OCI-LY1 (cell line): ENCODE results near the gene POGK.

Experiments used
- H2AFZ ChIP-seq: fragments of 200-600 bp; sonication (generic), shearing (Covaris generic); 2 replicates; pipeline ENCODE4 v1.6.0; 2014; ENCODE audit warnings: antibody characterized with exemption, mild to moderate bottlenecking, low read length
- H3F3A ChIP-seq: fragments of 200-600 bp; sonication (generic), shearing (Covaris generic); 2 replicates; pipeline ENCODE4 v1.6.0; 2014; ENCODE audit warnings: mild to moderate bottlenecking, antibody characterized with exemption, low read length, moderate library complexity; ENCODE audit not compliant: insufficient read depth
- H3K27ac ChIP-seq: fragments of 200-600 bp; sonication (generic); 2 replicates; pipeline ENCODE4 v1.5.1; 2014; ENCODE audit warnings: low read length, mixed run types, mild to moderate bottlenecking, low read depth; ENCODE audit not compliant: poor library complexity, severe bottlenecking
- H3K27me3 ChIP-seq: fragments of 200-600 bp; sonication (generic); 2 replicates; pipeline ENCODE4 v1.6.0; 2014; ENCODE audit warnings: antibody characterized with exemption, mild to moderate bottlenecking, low read length, moderate library complexity; ENCODE audit not compliant: insufficient read depth
- H3K36me3 ChIP-seq: fragments of 200-600 bp; sonication (generic); 2 replicates; pipeline ENCODE4 v1.6.1; 2014; ENCODE audit warnings: mild to moderate bottlenecking, antibody characterized with exemption, low read length, moderate library complexity, mixed read lengths; ENCODE audit not compliant: insufficient read depth
- H3K4me1 ChIP-seq: fragments of 200-600 bp; sonication (generic); 2 replicates; pipeline ENCODE4 v1.5.1; 2014; ENCODE audit warnings: mild to moderate bottlenecking, low read length, moderate library complexity; ENCODE audit not compliant: insufficient read depth, severe bottlenecking
- H3K4me2 ChIP-seq: fragments of 200-600 bp; sonication (generic), shearing (Covaris generic); 2 replicates; pipeline ENCODE4 v1.6.1; 2014; ENCODE audit warnings: low read length
- H3K4me3 ChIP-seq: fragments of 200-600 bp; sonication (generic); 2 replicates; pipeline ENCODE4 v1.5.1; 2014; ENCODE audit warnings: low read length, low read depth, mild to moderate bottlenecking, mixed read lengths; ENCODE audit not compliant: poor library complexity, severe bottlenecking
- H3K79me2 ChIP-seq: fragments of 200-600 bp; shearing (Covaris generic); 2 replicates; pipeline ENCODE4 v1.6.1; 2016; ENCODE audit warnings: mixed run types, low read length, mixed read lengths; ENCODE audit not compliant: insufficient read depth
- H3K9ac ChIP-seq: fragments of 200-600 bp; sonication (generic), shearing (Covaris generic); 2 replicates; pipeline ENCODE4 v1.6.1; 2014; ENCODE audit warnings: mild to moderate bottlenecking, low read length, mixed read lengths
- H3K9me2 ChIP-seq: fragments of 200-600 bp; sonication (generic), shearing (Covaris generic); 2 replicates; pipeline ENCODE4 v1.6.1; 2014; ENCODE audit warnings: low read depth, mild to moderate bottlenecking, low read length, mixed read lengths
- H3K9me3 ChIP-seq: fragments of 200-600 bp; shearing (Covaris generic); 2 replicates; pipeline ENCODE4 v1.6.1; 2014; ENCODE audit warnings: low read length, mixed read lengths
- H4K20me1 ChIP-seq: fragments of 200-600 bp; sonication (generic), shearing (Covaris generic); 2 replicates; pipeline ENCODE4 v1.6.0; 2016; ENCODE audit warnings: mild to moderate bottlenecking, low read length; ENCODE audit not compliant: insufficient read depth
- CTCF ChIP-seq: fragments of 200-600 bp; sonication (generic), shearing (Covaris generic); IDR thresholded peaks from 2 replicates; pipeline ENCODE4 v1.5.1; 2017; ENCODE audit warnings: mild to moderate bottlenecking, antibody characterized with exemption, low read length, moderate library complexity, mixed read lengths
- EZH2 ChIP-seq: fragments of 200-600 bp; sonication (generic), shearing (Covaris generic); IDR thresholded peaks from 2 replicates; pipeline ENCODE4 v1.8.0; 2017; ENCODE audit warnings: borderline replicate concordance, mixed run types, mild to moderate bottlenecking, antibody characterized with exemption, low read length, moderate library complexity, mixed read lengths

The POGK gene

GRCh38 chr1:166843322-166843721, 4.0 kb downstream of the POGK start:
- TF ChIP-seq EZH2 (no peak), CTCF (no peak)
- Histone ChIP-seq H2AFZ (no peak overlapping the region), H3K9ac (no peak overlapping the region), H3K79me2 (no peaks in the 10 kb centered on the region), H3K9me2 (no peaks in the 10 kb centered on the region), H3F3A (no peaks in the 10 kb centered on the region), H3K4me3 (no peak overlapping the region), H3K27ac (no peak overlapping the region), H3K27me3 (no peaks in the 10 kb centered on the region), H4K20me1 (no peaks in the 10 kb centered on the region), H3K4me2 (no peak overlapping the region), H3K4me1 (peaks cover 22% of the 10 kb centered on the region), H3K36me3 (peaks cover 74% of the 10 kb centered on the region), H3K9me3 (no peaks in the 10 kb centered on the region)

DNA sequence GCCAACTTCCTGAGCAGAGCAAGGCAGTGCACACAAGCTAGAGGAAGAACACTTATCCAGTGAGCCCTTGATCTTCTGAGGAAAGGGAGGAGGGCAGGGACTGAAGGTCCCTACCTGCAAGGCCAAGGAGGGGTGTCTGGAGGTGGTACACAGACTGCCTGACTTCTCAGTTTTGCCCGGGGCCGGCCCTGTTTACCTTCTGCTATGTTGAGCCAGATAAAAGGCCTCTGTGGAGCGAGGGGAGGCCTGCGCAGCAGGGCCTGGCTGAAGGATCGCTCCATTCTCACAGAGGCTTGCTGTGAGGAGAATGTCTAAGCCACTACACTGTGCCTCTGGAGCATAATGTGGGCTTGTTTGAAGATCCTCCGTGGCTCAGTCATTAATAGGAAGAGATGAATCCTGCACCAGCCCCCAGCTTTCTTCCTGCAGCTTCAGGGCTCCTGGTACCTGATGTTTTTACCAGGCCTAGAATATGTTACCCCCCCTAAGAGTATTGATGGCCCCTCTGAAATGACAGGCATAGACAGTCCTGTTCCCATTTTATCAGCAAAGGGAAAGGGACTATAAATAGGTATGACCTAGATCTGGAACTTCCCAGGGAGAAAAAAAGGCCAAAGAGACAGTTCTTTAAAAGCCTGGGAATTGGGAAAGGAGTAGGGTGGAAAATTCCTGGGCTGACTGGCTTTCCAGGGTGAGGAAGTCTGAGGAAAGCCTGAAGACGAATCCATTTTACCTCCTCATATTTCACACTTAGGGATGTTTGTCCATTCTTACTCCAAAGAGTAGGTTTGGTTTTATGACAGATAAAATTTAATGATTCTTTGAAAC, 4.7 kb downstream of the POGK start:
- Histone ChIP-seq H3K9me2 (no peaks in the 10 kb centered on the region), H3K9me3 (no peaks in the 10 kb centered on the region), H3K4me1 (peaks cover 16% of the 10 kb centered on the region), H3K27me3 (no peaks in the 10 kb centered on the region), H3K4me2 (no peak overlapping the region), H3K4me3 (no peak overlapping the region), H3K9ac (no peak overlapping the region), H3K36me3 (peaks cover 80% of the 10 kb centered on the region), H3F3A (no peaks in the 10 kb centered on the region), H4K20me1 (no peaks in the 10 kb centered on the region), H3K27ac (no peak overlapping the region), H2AFZ (no peak overlapping the region), H3K79me2 (no peaks in the 10 kb centered on the region)
- TF ChIP-seq CTCF (no peak), EZH2 (no peak)

DNA sequence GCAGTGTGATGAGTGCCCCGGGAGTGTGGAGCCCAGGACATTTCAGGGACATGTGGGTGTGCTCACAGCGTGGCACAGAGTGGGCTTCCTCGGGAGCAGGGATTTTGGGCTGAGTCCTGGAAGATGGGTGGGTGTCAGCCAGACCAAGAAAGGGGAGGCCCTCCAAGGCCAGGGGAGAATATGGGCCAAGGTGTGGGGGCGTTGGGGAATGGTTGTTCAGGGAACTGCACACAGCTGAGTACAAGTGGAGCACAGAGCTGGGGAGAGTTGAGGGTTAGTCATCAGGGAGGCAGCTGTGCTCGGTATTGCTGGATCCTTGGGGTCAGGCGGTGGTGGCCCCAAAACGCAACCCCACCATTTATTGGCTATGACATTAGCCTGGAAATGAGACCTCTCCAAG, 5.5 kb downstream of the POGK start:
- no peaks in the 10 kb centered on the region for H3K79me2 ChIP-seq
- TF ChIP-seq EZH2 (no peak), CTCF (no peak)
- H3K9ac ChIP-seq = no peak overlapping the region
- no peaks in the 10 kb centered on the region for H3K9me3 ChIP-seq
- H3K4me2 ChIP-seq = no peak overlapping the region
- H3K36me3 ChIP-seq = peaks cover 88% of the 10 kb centered on the region
- H3F3A ChIP-seq = no peaks in the 10 kb centered on the region
- no peak overlapping the region for H2AFZ ChIP-seq
- no peak overlapping the region for H3K4me3 ChIP-seq
- no peaks in the 10 kb centered on the region for H3K27me3 ChIP-seq
- H3K9me2 ChIP-seq = no peaks in the 10 kb centered on the region
- H3K4me1 ChIP-seq = peaks cover 14% of the 10 kb centered on the region
- no peak overlapping the region for H3K27ac ChIP-seq
- H4K20me1 ChIP-seq = no peaks in the 10 kb centered on the region
